HG03469 (cell line): ENCODE measurements around the gene GLRX5.

Experiments
- ATAC-seq: cut with Tn5 transposase; IDR thresholded peaks from one replicate; pipeline ENCODE4 v1.9.1; 2021; ENCODE audit warnings: mild to moderate bottlenecking, moderate library complexity, moderate number of reproducible peaks; ENCODE audit not compliant: unreplicated experiment

Gene GLRX5

GRCh38 chr14:95531969-95532368, 2.9 kb upstream of the GLRX5 start:
- ATAC-seq = no peak

GRCh38 chr14:95533391-95533821, 1.4 kb upstream of the GLRX5 start:
- no peak for ATAC-seq

GRCh38 chr14:95533822-95534221, 1.0 kb upstream of the GLRX5 start:
- no peak for ATAC-seq

- ATAC-seq = no peak
Observed at GRCh38 chr14:95535226-95536021, 574 bp downstream of the GLRX5 start.

- ATAC-seq = no peak
Observed at GRCh38 chr14:95536036-95536593, 1.3 kb downstream of the GLRX5 start.

- no peak for ATAC-seq
Observed at GRCh38 chr14:95536671-95537070, 1.8 kb downstream of the GLRX5 start.

GRCh38 chr14:95537298-95538089, 2.6 kb downstream of the GLRX5 start:
- no peak for ATAC-seq

- ATAC-seq = no peak
Observed at GRCh38 chr14:95538801-95539509, 4.1 kb downstream of the GLRX5 start.

GRCh38 chr14:95540236-95540855, 5.5 kb downstream of the GLRX5 start:
- ATAC-seq = no peak

GRCh38 chr14:95541346-95541745, 6.5 kb downstream of the GLRX5 start:
- ATAC-seq = no peak

GRCh38 chr14:95541932-95542930, 7.4 kb downstream of the GLRX5 start:
- ATAC-seq = no peak

- ATAC-seq = no peak
Observed at GRCh38 chr14:95543021-95543420, 8.2 kb downstream of the GLRX5 start.

- ATAC-seq = no peak
Observed at GRCh38 chr14:95544588-95544987, 9.7 kb downstream of the GLRX5 start.

- no peak for ATAC-seq
Observed at GRCh38 chr14:95545515-95546168, 10.8 kb downstream of the GLRX5 start.

GRCh38 chr14:95547272-95547625, 12.4 kb downstream of the GLRX5 start:
- no peak for ATAC-seq

- ATAC-seq = no peak
Observed at GRCh38 chr14:95547626-95548327, 12.9 kb downstream of the GLRX5 start.

- ATAC-seq = no peak
Observed at GRCh38 chr14:95548328-95548929, 13.6 kb downstream of the GLRX5 start.
